HG03095 (cell line): ENCODE data around the gene HUS1B.

Experiments
- ATAC-seq: cut with Tn5 transposase; IDR thresholded peaks from one replicate; pipeline ENCODE4 v1.9.1; 2021; ENCODE audit warnings: moderate library complexity; ENCODE audit not compliant: unreplicated experiment

Gene HUS1B

DNA sequence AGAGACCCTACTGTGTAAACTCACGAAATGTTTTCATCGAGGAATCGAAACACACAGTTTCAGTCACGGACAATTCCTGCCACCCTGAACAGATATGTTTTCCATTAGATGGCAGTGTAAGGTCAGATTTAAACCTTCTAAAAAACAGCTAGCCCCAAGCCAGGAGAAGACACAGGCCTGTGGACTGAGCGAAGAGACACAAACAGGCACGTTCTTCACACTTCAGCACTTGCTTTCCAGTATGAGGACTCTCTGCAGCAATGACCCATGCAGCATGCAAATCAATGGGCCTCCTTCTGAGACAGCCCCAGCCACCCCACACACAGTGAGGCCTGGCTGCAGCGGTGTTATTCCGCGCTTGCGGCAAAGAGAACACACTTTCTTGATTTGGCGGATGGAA, 31.9 kb downstream of the HUS1B start:
- ATAC-seq: no peak

DNA sequence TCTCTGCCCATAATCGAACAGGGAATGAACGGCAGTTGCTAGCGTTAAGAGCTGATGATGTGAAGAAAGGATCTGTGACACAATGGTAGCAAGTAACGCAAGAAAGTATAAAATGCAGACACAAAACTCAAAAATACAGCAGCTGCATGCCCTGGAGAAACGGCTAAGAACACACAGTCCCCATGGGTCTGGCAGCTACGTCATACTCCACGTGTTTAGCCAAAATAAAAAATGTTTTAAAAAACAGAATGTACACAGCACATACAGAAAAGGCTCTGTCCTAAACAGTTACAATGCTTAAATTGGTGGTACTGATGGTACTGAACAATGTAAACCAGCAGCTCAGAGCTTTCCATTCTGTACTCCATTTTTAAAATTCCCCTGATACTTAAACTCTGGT, 34.4 kb downstream of the HUS1B start:
- no peak for ATAC-seq

DNA sequence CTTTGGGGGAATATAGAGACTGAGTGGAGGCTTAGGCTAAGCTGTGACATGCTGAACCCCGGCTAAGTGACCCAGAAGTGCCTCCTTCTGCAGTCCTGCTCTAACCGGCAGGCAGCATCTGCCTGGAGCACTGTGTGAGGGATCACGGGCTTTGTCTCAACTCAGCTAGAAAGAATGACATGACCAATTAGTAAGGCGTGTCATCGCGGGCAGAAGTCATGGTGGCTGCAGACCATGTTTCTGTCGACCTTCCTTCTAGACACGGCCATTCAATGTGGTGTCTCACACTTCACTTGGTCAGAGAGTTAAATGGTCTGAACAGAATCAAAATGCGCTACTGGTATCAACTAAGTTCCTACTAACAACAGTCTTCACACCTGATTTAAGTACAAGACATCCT, 35.0 kb downstream of the HUS1B start:
- no peak for ATAC-seq

DNA sequence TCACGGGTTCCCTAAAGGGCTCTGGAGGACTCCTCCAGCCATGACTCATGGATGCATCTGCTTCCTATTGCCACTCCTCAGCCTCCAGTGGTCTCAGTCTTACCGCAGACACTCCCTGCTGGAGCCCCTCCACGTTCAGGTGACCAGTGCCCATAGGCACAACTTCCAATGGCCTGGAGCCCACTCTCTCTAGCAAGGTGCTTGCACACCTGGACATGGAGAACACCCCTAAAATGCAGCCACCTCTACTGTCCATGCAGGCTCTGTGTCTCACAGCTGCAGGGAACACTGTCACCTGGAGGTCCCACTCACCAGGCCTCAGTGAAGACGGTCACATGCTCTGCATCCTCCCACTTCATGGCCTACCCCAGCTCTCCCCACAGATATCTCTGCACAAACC, 36.0 kb downstream of the HUS1B start:
- ATAC-seq: no peak

DNA sequence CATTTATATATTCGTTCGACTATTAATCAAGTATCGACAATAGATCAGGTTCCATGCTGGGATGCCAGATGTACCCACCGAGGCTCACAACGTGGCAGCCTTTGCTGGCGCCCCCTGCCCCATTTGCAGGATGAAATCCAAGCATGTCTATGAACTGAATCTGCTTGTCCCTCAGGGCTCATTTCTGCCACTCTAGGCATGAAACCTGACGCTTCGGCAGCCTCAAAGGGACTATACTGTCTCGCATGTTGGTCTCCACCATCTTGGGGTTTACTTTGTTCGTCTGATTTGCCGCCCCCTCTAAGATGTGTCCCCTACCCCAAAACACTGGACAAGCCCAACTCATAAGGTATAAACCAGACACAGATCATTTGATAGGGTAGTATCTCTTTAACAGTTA, 36.7 kb downstream of the HUS1B start:
- ATAC-seq: no peak

DNA sequence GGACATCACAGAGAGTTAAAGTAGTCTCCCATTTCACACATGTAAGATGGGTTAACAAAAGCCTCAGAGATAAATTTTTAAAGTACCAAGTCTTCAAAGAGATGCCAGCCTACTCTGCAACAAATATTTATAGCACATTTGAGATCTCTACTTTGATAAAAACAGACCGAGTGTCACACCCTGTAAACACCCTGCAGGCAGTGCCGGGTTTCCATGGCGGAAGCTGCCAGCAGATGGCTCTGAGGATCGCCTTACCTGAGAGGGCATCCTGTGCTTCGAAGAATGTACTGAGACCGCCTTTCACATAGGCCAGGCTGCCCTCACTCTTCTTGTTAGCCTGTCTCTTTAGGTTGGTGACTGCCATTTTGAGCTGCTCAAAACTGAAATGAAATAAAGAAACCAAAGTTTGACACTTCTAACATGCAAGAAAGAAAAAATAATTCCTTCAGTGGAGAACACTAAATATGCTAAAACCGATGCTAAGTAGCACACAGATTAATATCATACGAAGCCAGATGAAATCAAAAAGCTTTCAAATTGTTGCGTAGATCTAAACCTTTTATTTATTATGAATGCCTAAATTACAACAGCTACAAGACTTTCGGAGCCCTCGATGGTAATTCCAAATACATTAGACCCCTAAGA, 39.3 kb downstream of the HUS1B start:
- ATAC-seq: no peak

DNA sequence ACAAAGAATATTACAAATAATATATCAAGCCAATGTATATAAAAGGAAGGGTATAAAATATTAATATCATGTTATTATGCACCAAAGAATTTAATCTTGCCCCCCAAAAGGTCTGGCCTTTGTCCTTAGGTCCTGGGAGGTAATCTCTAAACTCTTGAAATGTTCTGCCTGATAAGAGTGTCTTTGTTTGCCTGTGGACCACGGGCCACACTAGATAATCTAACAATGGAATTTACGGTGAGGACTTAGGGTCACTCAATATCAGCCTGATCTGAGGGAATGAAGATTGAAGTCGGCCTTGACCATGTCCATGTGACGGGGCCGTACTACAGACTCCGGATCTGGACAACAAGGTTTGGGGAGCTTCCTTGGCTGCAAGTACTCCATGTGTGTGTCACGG, 42.9 kb downstream of the HUS1B start:
- ATAC-seq: no peak

DNA sequence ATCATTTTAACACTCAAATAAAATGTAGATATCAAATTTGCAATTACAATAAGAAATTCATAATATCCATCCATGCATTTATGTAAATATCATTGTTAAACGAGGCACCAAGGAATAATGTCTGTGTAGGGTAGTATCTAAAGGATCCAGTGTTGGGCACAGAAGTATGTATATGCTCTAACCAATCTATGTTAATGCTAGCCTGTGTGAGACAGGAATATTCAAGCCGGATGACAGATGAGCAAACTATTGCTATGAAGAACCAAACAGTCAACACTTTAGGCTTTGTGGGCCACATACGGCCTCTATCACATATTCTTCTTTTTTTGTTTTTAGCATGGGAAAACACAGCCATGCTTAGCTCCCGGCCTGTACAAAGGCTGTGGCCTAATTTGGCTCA, 45.0 kb downstream of the HUS1B start:
- no peak for ATAC-seq

DNA sequence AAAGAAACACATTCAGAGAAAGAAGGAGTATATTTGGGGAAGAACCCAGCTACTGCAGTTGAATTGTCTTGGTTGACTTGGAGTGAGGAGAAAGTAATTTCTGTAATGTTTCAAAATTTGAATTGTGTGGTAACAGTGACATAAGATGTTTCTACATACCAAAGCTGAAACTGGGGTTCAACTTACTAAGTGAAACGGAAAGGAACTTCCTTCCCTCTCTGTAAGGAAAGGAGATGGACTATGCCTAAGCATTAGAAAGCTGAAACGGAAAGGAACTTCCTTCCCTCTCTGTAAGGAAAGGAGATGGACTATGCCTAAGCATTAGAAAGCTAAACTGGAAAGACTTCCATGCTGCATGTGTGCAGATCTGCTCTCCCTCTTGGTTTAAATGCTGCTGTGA, 46.0 kb downstream of the HUS1B start:
- ATAC-seq: no peak

DNA sequence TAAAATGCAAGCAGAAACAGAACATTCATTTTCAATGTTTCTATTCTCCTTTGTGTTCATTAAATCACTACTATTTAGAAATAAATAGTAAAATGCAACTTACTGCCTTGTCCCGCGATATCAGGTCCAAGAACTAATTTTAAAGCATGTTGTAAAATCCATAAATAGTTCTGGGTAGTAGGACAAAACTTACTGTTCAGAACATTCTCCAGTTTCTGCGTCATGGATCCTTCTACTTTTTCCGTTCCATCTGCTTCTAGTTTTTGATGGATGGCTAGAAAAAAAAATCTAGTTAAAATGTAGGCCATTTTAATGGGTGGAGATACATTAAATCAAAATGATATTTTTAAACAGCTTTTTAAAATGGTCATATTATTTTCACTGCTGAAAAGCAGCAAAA, 47.0 kb downstream of the HUS1B start:
- ATAC-seq: no peak

DNA sequence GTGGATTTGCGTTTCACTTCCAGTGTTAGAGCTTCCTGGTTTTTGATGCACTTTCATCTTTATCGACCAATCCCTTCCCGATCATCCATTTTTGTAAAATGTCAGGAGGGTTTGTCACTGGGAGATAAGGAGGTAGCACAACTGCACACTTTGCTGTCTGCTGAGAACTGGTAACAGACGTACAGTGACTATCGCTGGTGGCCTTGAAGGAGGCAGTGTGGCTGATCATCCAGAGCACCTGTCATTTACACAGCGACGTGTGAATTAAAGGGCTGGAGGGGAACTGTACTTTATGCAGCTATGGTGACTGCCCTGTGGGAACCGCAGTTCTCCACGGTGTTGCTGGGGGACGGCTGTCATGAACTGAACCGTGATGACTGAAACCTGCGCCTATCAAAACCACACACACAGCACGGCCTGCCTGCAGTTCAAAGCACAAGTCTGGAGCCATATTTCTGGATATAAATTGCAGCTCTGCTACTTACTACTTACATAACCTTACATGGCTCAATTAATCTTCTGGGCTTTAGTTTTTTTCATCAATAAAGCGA, 50.0 kb downstream of the HUS1B start:
- no peak for ATAC-seq
